IMR-90 (cell line): Measurements from ENCODE around the gene MTURN. TPM values are rescaled to one million over a fixed set of nuclear protein-coding genes. Genes with fewer than 3 reads are reported as not detected.

Source experiments
- ATAC-seq: fragments of 200-7000 bp; cut with Tn5 transposase; 2 replicates; pipeline ENCODE4 v1.9.1; 2020; ENCODE audit warnings: low read depth, mild to moderate bottlenecking, moderate library complexity
- BruUV-seq: library from RNA; stranded (reverse); fragments of 400-500 nt; replicated peaks from 2 replicates; lab custom pipeline; 2021; lab: Mats Ljungman, UMichigan
- CTCF ChIA-PET: fragments of 300-600 bp; formaldehyde crosslinking; extraction: SDS; loops from one replicate; lab custom pipeline; 2021; ENCODE audit warnings: antibody characterized with exemption; lab: Yijun Ruan, JAX
- POLR2A ChIA-PET: fragments of 300-600 bp; sonication (Branson Sonifier 250); formaldehyde crosslinking; loops from one replicate; lab custom pipeline; 2022; ENCODE audit warnings: antibody characterized with exemption; ENCODE audit not compliant: unreplicated experiment; lab: Charles Lee
- DNase-seq: peaks from one replicate; pipeline ENCODE4 v3.0.0; 2013
- H2AFZ ChIP-seq: replicated peaks from 2 replicates; pipeline ENCODE3; 2013; ENCODE audit warnings: low read length, mild to moderate bottlenecking; ENCODE audit not compliant: poor library complexity
- H2AK5ac ChIP-seq: 2 replicates; pipeline ENCODE4 v1.6.1; 2013; ENCODE audit warnings: low read depth, low read length, inconsistent platforms
- H2AK9ac ChIP-seq: replicated peaks from 2 replicates; pipeline ENCODE3; 2013; ENCODE audit warnings: mild to moderate bottlenecking, low read depth, low read length, moderate library complexity; ENCODE audit not compliant: poor library complexity
- H2BK120ac ChIP-seq: 2 replicates; pipeline ENCODE4 v1.6.1; 2013; ENCODE audit warnings: low read depth, low read length, inconsistent platforms
- H2BK15ac ChIP-seq: 3 replicates; pipeline ENCODE4 v1.6.1; 2013; ENCODE audit warnings: low read depth, low read length, inconsistent platforms
- H2BK20ac ChIP-seq: 2 replicates; pipeline ENCODE4 v1.6.1; 2013; ENCODE audit warnings: low read depth, mild to moderate bottlenecking, inconsistent platforms, low read length, moderate library complexity
- H2BK5ac ChIP-seq: 2 replicates; pipeline ENCODE4 v1.6.1; 2013; ENCODE audit warnings: mild to moderate bottlenecking, low read depth, low read length, inconsistent platforms; ENCODE audit not compliant: poor library complexity, severe bottlenecking
- H3K14ac ChIP-seq: replicated peaks from 2 replicates; pipeline ENCODE4 v1.6.1; 2013; ENCODE audit warnings: low read depth, low read length, inconsistent platforms
- H3K18ac ChIP-seq: 2 replicates; pipeline ENCODE4 v1.6.1; 2013; ENCODE audit warnings: low read depth, low read length, control low read depth
- H3K23ac ChIP-seq: 2 replicates; pipeline ENCODE4 v1.6.1; 2013; ENCODE audit warnings: low read depth, low read length, inconsistent platforms
- H3K27ac ChIP-seq: 2 replicates; pipeline ENCODE4 v1.5.1; 2013; ENCODE audit warnings: mild to moderate bottlenecking, control low read depth, low read length; ENCODE audit not compliant: insufficient read depth
- H3K27me3 ChIP-seq: 2 replicates; pipeline ENCODE4 v1.6.1; 2013; ENCODE audit warnings: low read length; ENCODE audit not compliant: control insufficient read depth, insufficient read depth
- H3K36me3 ChIP-seq: 2 replicates; pipeline ENCODE4 v1.6.1; 2013; ENCODE audit warnings: low read length, mixed read lengths; ENCODE audit not compliant: control insufficient read depth, insufficient read depth
- H3K4ac ChIP-seq: 2 replicates; pipeline ENCODE4 v1.6.1; 2013; ENCODE audit warnings: low read depth, low read length, inconsistent platforms
- H3K4me1 ChIP-seq: 2 replicates; pipeline ENCODE4 v1.6.1; 2013; ENCODE audit warnings: low read length, mixed read lengths; ENCODE audit not compliant: control insufficient read depth, insufficient read depth
- H3K4me2 ChIP-seq: 2 replicates; pipeline ENCODE4 v1.6.1; 2013; ENCODE audit warnings: low read depth, mild to moderate bottlenecking, control low read depth, low read length, moderate library complexity
- H3K4me3 ChIP-seq: 2 replicates; pipeline ENCODE4 v1.5.1; 2013; ENCODE audit warnings: low read depth, mild to moderate bottlenecking, control low read depth, low read length, moderate library complexity; ENCODE audit not compliant: insufficient read depth
- H3K56ac ChIP-seq: 2 replicates; pipeline ENCODE4 v1.6.1; 2013; ENCODE audit warnings: low read length, inconsistent platforms; ENCODE audit not compliant: insufficient read depth; ENCODE audit errors: extremely low read depth
- H3K79me1 ChIP-seq, 2 experiments: 2 replicates each; pipeline ENCODE4 v1.6.1; 2013; ENCODE audit warnings: low read length in 2 of 2, inconsistent platforms in 1 of 2, low read depth in 1 of 2
- H3K9ac ChIP-seq: 2 replicates; pipeline ENCODE4 v1.6.1; 2013; ENCODE audit warnings: low read depth, low read length, control low read depth
- H3K9me1 ChIP-seq: 2 replicates; pipeline ENCODE4 v1.6.1; 2013; ENCODE audit warnings: low read length, inconsistent platforms; ENCODE audit not compliant: insufficient read depth
- H3K9me3 ChIP-seq: 2 replicates; pipeline ENCODE4 v1.6.1; 2013; ENCODE audit warnings: low read length; ENCODE audit not compliant: control insufficient read depth, insufficient read depth
- H4K20me1 ChIP-seq: 2 replicates; pipeline ENCODE4 v1.6.1; 2013; ENCODE audit warnings: low read length, inconsistent platforms; ENCODE audit not compliant: insufficient read depth
- H4K5ac ChIP-seq: 2 replicates; pipeline ENCODE4 v1.6.1; 2013; ENCODE audit warnings: mild to moderate bottlenecking, low read depth, low read length, control low read depth
- H4K8ac ChIP-seq, 2 experiments: 2 replicates each; pipeline ENCODE4 v1.6.1; 2013; ENCODE audit warnings: low read depth in 2 of 2, low read length in 2 of 2, control low read depth in 1 of 2, inconsistent platforms in 1 of 2
- H4K91ac ChIP-seq: 2 replicates; pipeline ENCODE4 v1.6.1; 2013; ENCODE audit warnings: low read depth, low read length, inconsistent platforms; ENCODE audit not compliant: insufficient read depth
- BHLHE40 ChIP-seq: fragments of 150-350 bp; IDR thresholded peaks from 2 replicates; pipeline ENCODE4 v1.6.1; 2016; ENCODE audit warnings: mild to moderate bottlenecking, low read depth, low read length
- CHD1 ChIP-seq: IDR thresholded peaks from 2 replicates; pipeline ENCODE4 v1.6.1; 2012; ENCODE audit warnings: low read depth, low read length, improper control_type of control experiment
- FOS ChIP-seq: fragments of 150-350 bp; IDR thresholded peaks from 2 replicates; pipeline ENCODE4 v1.6.1; 2016; ENCODE audit warnings: low read depth, low read length
- MAZ ChIP-seq: IDR thresholded peaks from 2 replicates; pipeline ENCODE4 v1.6.1; 2012; ENCODE audit warnings: low read depth, mild to moderate bottlenecking, low read length, improper control_type of control experiment, moderate library complexity, borderline replicate concordance
- MXI1 ChIP-seq: IDR thresholded peaks from 2 replicates; pipeline ENCODE4 v1.6.1; 2012; ENCODE audit warnings: low read depth, mild to moderate bottlenecking, low read length, moderate library complexity, borderline replicate concordance
- POLR2A ChIP-seq: IDR thresholded peaks from 2 replicates; pipeline ENCODE4 v1.6.1; 2012; ENCODE audit warnings: mild to moderate bottlenecking, low read depth, low read length
- RCOR1 ChIP-seq: IDR thresholded peaks from 2 replicates; pipeline ENCODE4 v1.6.1; 2012; ENCODE audit warnings: mild to moderate bottlenecking, low read length, improper control_type of control experiment; ENCODE audit not compliant: insufficient replicate concordance
- RFX5 ChIP-seq: IDR thresholded peaks from 2 replicates; pipeline ENCODE4 v1.8.0; 2012; ENCODE audit warnings: low read depth, mild to moderate bottlenecking, low read length, moderate library complexity
- WGBS, 2 experiments: methylation state at CpG; one replicate each; pipeline versions ENCODE4 v1.1.5 to v1.1.7; 2013; ENCODE audit warnings: missing lambda C conversion rate in 2 of 2; ENCODE audit not compliant: insufficient read length in 1 of 2; ENCODE audit errors: extremely low coverage in 2 of 2; 5-methylcytosine and 5-hydroxymethylcytosine counted together
- dilution Hi-C: fragments of 300-500 bp; cut with HindIII; formaldehyde crosslinking; loops from one replicate; pipeline ENCODE4 v1.14.3; 2018; ENCODE audit warnings: low sequenced_read_pairs; ENCODE audit not compliant: unreplicated experiment
- in situ Hi-C: fragments of 300-500 bp; cut with MboI; formaldehyde crosslinking; loops from 3 replicates; pipeline ENCODE4 v1.14.3; 2019; ENCODE audit warnings: low sequenced_read_pairs, inconsistent platforms, mixed read lengths
- intact Hi-C: fragments of 100-400 bp; cut with micrococcal nuclease; formaldehyde crosslinking; loops from 2 replicates; pipeline ENCODE4 v1.10.0; 2022
- polyA plus RNA-seq, 3 experiments: library from polyadenylated mRNA; depleted of rRNA; stranded (reverse); fragments of >200 nt; gene quantifications; 2 replicates each; pipeline ENCODE4 v1.2.3, GENCODE V29; 2012; ENCODE audit warnings: low replicate concordance in 1 of 3
- total RNA-seq: library from RNA; depleted of rRNA; stranded (reverse); fragments of >200 nt; gene quantifications from 2 replicates; pipeline ENCODE4 v1.2.3, GENCODE V29; 2012
- TF ChIP-seq, protein P1 (sequence below): fragments of 150-350 bp; IDR thresholded peaks from 2 replicates; pipeline ENCODE4 v1.6.1; 2016; ENCODE audit warnings: low read depth, mild to moderate bottlenecking, low read length, moderate library complexity, borderline replicate concordance
- TF ChIP-seq, protein P2 (sequence below): fragments of 150-350 bp; IDR thresholded peaks from 2 replicates; pipeline ENCODE4 v1.6.1; 2017; ENCODE audit warnings: mild to moderate bottlenecking, antibody characterized with exemption, low read length, low read depth

MTURN gene
- total and polyA plus RNA-seq, 2 of the 4 experiments (the other 2 are of a cell fraction), result 2.8 to 5.6 TPM

DNA sequence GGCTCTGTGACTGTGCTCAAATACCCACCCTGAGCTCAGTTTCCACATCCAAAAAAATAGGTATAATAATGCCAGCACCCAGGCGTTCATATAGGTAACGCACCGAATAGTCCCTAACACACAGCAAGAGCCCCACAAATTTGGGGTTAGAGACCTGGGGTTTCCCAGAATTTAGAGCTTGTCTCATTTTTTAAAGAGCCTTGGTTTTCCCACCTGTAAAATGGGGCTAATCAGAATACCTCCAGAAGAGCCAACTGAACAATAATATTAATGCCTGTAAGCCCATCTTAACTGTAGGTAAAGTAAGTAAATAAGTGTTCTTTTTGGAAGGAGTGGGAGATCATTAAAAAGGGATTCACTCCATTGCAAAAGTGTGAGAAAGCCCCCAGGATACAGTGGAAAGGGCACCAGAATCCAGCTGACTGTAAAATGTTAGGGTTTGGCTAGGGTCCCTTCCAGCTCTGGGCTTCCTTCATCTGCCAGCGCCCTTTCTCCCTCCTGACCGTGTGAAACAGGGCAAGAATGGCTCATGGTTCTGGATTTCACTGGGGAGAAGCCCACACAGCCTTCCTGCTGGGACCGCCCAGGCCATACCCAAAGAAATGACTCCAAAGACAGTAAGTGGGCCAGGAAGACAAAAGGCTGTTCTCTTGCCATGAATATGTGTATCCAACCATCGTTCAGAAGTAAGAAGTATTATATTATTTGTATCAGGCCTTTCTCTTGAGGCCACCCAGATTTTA is 2.1 kb downstream of the MTURN start:
- ChIA-PET POLR2A (no interaction called here), CTCF (no interaction called here)
- WGBS, 2 experiments, result 100% methylated on average over 3 of the region's 7 CpGs; no CpG with 5 or more reads in 1 of the 2 experiments
- Histone ChIP-seq H3K4me3 (peak overlapping the region; percentile 98; the same call in 1 of the 2 replicates), H2AK9ac (peak overlapping the region; percentile 3), H3K9ac (no peak overlapping the region), H3K36me3 (no peaks in the 10 kb centered on the region), H3K56ac (no peak overlapping the region), H3K18ac (no peak overlapping the region), H3K9me3 (no peaks in the 10 kb centered on the region), H3K27me3 (no peaks in the 10 kb centered on the region), H3K14ac (no peak overlapping the region), H2BK15ac (no peak overlapping the region), H2BK5ac (no peak overlapping the region), H3K23ac (no peak overlapping the region), H4K5ac (no peak overlapping the region), H4K8ac (no peak overlapping the region), H3K9me1 (no peaks in the 10 kb centered on the region), H2BK120ac (no peak overlapping the region), H3K79me1 (peaks cover 13 to 15% of the 10 kb centered on the region in 2 experiments; a peak in 3 of 4 replicates), H3K4me1 (peaks cover 3% of the 10 kb centered on the region), H2BK20ac (no peak overlapping the region), H3K27ac (no peak overlapping the region), H2AFZ (peak overlapping the region; percentile 94), H3K4me2 (peak overlapping the region; percentile 80; the same call in 1 of the 2 replicates), H4K91ac (no peak overlapping the region), H2AK5ac (no peak overlapping the region; the same call in 1 of the 2 replicates), H4K20me1 (no peaks in the 10 kb centered on the region), H3K4ac (0 out of 2 replicates have a peak overlapping the region, but pooled peaks have one; percentile 0)
- dilution Hi-C loops, result no loop called here
- ATAC-seq, result no peak
- BruUV-seq, result no TSS peak
- TF ChIP-seq, protein P1, sequence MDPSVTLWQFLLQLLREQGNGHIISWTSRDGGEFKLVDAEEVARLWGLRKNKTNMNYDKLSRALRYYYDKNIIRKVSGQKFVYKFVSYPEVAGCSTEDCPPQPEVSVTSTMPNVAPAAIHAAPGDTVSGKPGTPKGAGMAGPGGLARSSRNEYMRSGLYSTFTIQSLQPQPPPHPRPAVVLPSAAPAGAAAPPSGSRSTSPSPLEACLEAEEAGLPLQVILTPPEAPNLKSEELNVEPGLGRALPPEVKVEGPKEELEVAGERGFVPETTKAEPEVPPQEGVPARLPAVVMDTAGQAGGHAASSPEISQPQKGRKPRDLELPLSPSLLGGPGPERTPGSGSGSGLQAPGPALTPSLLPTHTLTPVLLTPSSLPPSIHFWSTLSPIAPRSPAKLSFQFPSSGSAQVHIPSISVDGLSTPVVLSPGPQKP, result no peak
- TF ChIP-seq BHLHE40 (no peak), MXI1 (no peak), FOS (no peak), MAZ (no peak), RFX5 (no peak), RCOR1 (no peak), CHD1 (no peak), POLR2A (no peak)
- TF ChIP-seq, protein P2, sequence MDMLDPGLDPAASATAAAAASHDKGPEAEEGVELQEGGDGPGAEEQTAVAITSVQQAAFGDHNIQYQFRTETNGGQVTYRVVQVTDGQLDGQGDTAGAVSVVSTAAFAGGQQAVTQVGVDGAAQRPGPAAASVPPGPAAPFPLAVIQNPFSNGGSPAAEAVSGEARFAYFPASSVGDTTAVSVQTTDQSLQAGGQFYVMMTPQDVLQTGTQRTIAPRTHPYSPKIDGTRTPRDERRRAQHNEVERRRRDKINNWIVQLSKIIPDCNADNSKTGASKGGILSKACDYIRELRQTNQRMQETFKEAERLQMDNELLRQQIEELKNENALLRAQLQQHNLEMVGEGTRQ, result no peak
- in situ Hi-C loops, result no loop called here
- no peak for DNase-seq
- intact Hi-C loops, result no loop called here
